AG09309 (cell line): Measurements from ENCODE around the gene GFOD1.
"Not testable (repeated sequence)": the region's sequence is repeated elsewhere in the genome, so short reads cannot be mapped to it uniquely, and the experiment has no call there.

Experiments
- DNase-seq: peaks from one replicate; pipeline ENCODE4 v3.0.0-alpha.2; 2010; ENCODE audit warnings: low read depth
- H3K4me3 ChIP-seq: 2 replicates; pipeline ENCODE4 v1.5.1; 2011; ENCODE audit warnings: mild to moderate bottlenecking, low read depth, low read length, moderate library complexity; ENCODE audit not compliant: control insufficient read depth
- TF ChIP-seq, protein P1 (sequence below): IDR thresholded peaks from 2 replicates; pipeline ENCODE4 v1.5.1; 2011; ENCODE audit warnings: mild to moderate bottlenecking, low read depth, low read length, inconsistent platforms; ENCODE audit not compliant: insufficient read depth, control insufficient read depth; ENCODE audit errors: missing control alignments

Gene GFOD1

DNA sequence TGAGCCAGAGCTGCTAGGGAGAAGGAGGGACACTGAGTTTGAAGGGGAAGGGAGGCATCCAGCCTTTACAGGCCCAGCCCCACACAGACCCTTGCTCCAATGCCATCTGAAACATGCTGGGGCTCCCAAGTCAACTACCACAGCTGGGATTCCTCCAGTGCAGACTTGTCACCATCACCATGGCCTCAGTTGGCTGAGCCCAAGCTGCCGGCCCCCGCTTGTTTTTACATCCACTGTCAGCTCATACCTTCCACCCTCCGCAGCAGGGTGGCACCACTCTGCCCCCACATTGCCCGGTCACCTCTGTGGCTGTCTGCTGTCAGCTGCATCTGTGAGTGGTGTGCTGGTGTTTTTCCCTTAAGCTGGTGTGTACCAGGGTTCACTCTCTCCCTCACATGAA is 26.1 kb downstream of the GFOD1 start:
- TF ChIP-seq, protein P1, sequence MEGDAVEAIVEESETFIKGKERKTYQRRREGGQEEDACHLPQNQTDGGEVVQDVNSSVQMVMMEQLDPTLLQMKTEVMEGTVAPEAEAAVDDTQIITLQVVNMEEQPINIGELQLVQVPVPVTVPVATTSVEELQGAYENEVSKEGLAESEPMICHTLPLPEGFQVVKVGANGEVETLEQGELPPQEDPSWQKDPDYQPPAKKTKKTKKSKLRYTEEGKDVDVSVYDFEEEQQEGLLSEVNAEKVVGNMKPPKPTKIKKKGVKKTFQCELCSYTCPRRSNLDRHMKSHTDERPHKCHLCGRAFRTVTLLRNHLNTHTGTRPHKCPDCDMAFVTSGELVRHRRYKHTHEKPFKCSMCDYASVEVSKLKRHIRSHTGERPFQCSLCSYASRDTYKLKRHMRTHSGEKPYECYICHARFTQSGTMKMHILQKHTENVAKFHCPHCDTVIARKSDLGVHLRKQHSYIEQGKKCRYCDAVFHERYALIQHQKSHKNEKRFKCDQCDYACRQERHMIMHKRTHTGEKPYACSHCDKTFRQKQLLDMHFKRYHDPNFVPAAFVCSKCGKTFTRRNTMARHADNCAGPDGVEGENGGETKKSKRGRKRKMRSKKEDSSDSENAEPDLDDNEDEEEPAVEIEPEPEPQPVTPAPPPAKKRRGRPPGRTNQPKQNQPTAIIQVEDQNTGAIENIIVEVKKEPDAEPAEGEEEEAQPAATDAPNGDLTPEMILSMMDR = no peak
- no peak overlapping the region for H3K4me3 ChIP-seq
- no peak for DNase-seq

DNA sequence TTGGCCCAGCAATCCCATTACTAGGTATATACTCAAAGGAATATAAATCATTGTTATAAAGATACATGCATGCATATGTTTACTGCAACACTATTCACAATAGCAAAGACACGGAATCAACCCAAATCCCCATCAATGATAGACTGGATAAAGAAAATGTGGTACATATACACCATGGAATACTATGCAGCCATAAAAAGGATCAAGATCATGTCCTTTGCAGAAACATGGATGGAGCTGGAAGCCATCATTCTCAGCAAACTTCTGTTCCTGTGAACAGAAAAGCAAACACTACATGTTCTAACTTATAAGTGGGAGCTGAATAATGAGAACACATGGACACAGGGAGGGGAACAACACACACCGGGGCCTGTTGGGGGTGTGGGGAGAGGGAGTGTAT is 27.1 kb downstream of the GFOD1 start:
- H3K4me3 ChIP-seq, DNase-seq: not testable (repeated sequence)

DNA sequence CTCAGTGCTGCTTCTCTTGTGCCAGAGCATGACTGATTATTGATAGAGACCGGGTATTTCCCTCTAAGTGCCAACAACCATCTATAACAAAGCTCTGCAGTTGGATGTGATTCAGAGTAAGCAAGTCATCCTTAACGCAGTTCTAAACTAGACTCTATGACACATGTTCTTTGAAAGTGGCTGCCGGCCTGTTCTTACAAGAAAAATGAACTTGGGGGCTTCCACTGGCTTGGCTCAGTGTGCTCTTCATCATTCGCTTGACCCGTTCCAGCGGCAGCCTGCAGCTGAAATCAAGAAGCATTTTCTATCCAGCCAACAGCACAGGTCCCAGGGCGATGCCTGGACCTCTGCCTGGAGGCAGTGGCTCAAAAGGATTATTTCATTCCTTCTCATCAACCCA is 29.8 kb downstream of the GFOD1 start:
- TF ChIP-seq, protein P1 = no peak
- no peak for DNase-seq

DNA sequence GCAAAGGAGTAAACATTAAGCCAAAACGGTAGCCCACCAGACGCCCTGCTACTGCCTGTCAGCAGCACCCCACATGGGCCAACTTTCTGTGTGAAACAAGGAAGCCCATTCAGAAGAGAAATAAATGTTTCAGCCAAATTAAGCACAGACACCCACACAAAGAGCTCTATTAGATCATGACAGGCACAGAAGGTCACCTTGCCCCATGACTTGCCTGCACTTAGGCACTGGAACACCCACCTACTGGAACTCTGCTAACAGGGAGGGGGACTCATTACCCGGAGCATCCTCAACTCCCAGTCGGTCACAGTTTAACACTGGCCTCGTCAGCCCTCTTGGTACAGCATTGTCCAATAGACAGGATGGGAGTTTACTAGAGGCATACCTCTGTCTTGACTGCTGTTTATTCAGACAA is 31.8 kb downstream of the GFOD1 start:
- TF ChIP-seq, protein P1 = no peak
- H3K4me3 ChIP-seq = no peak overlapping the region
- DNase-seq = no peak

More for the DNA sequence above, 29.8 kb downstream of the GFOD1 start:
- no peak overlapping the region for H3K4me3 ChIP-seq

GRCh38 chr6:13454286-13455221 is 32.8 kb downstream of the GFOD1 start:
- H3K4me3 ChIP-seq = no peak overlapping the region
- TF ChIP-seq, protein P1 = no peak
- no peak for DNase-seq

GRCh38 chr6:13453771-13454251 is 33.6 kb downstream of the GFOD1 start:
- H3K4me3 ChIP-seq = no peak overlapping the region
- DNase-seq = no peak
- TF ChIP-seq, protein P1 = no peak

- no peak for DNase-seq
- TF ChIP-seq, protein P1 = no peak
- no peak overlapping the region for H3K4me3 ChIP-seq
Measured at GRCh38 chr6:13453153-13453552, 34.2 kb downstream of the GFOD1 start.
